Measurements from ENCODE around the gene GET4. TPM values are rescaled to one million over a fixed set of nuclear protein-coding genes. Genes with fewer than 3 reads are reported as not detected.
A peak's percentile ranks its signal among the peaks of the same experiment; 100 is the strongest.

Gene GET4
- total RNA-seq, 4 donors from 2014 or later, result 6.1 to 39.4 (median 26.7) TPM

DNA sequence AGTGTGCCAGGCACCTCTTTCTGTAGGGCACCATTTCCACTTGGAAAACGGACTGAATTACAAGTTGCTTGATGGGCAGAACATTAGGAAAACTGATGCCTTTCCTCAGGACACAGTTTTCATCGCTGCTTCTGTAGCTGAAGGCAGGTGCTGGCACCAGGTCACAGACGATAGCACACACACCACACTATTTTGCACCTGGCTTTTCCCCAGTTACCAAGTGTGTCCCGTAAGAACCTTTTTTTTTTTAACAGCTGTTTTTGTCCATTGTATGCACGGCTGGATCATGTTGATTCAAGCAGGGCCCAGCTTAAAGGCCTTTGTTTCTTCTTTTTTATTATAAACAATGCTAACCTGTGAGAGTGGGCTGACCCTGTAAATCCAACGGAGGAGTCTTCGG is 1.3 kb upstream of the GET4 start:
- H3K27me3 ChIP-seq, result no peaks in the 10 kb centered on the region
- H3K4me1 ChIP-seq, result peaks cover 10 to 20% of the 10 kb centered on the region in 2 donors
- H3K36me3 ChIP-seq, result no peaks in the 10 kb centered on the region
- TF ChIP-seq POLR2A (IDR thresholded peaks at IDR 0.05), result no peak
- TF ChIP-seq, protein P1, sequence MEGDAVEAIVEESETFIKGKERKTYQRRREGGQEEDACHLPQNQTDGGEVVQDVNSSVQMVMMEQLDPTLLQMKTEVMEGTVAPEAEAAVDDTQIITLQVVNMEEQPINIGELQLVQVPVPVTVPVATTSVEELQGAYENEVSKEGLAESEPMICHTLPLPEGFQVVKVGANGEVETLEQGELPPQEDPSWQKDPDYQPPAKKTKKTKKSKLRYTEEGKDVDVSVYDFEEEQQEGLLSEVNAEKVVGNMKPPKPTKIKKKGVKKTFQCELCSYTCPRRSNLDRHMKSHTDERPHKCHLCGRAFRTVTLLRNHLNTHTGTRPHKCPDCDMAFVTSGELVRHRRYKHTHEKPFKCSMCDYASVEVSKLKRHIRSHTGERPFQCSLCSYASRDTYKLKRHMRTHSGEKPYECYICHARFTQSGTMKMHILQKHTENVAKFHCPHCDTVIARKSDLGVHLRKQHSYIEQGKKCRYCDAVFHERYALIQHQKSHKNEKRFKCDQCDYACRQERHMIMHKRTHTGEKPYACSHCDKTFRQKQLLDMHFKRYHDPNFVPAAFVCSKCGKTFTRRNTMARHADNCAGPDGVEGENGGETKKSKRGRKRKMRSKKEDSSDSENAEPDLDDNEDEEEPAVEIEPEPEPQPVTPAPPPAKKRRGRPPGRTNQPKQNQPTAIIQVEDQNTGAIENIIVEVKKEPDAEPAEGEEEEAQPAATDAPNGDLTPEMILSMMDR (IDR thresholded peaks at IDR 0.05), result no peak
- no peak overlapping the region for H3K4me3 ChIP-seq
- H3K9me3 ChIP-seq, result no peaks in the 10 kb centered on the region
- intact Hi-C loops (cut with DNase I; ENCODE audit: low total_unique reads), result loop anchor here (10.0 kb wide), 1 partner anchor 90 kb away; no protein-coding TSS in a partner anchor
- H3K27ac ChIP-seq, result peak overlapping the region; percentile 77 to 88
- no peak for DNase-seq

GRCh38 chr7:875476-876076 is 778 bp upstream of the GET4 start:
- Histone ChIP-seq H3K9me3 (no peaks in the 10 kb centered on the region), H3K36me3 (no peaks in the 10 kb centered on the region), H3K4me3 (peak overlapping the region in 1 of 2 donors; percentile 40), H3K27ac (peak overlapping the region; percentile 77 to 88), H3K27me3 (no peaks in the 10 kb centered on the region), H3K4me1 (peaks cover 10 to 20% of the 10 kb centered on the region in 2 donors)
- peak; percentile 43 to 49 for DNase-seq
- intact Hi-C loops (cut with DNase I; ENCODE audit: low total_unique reads), result loop anchor here (10.0 kb wide), 1 partner anchor 91 kb away; no protein-coding TSS in a partner anchor
- TF ChIP-seq, protein P1 (IDR thresholded peaks at IDR 0.05), result no peak
- TF ChIP-seq POLR2A (IDR thresholded peaks at IDR 0.05), result no peak

- Histone ChIP-seq H3K27ac (peak overlapping the region; percentile 87 to 91), H3K9me3 (no peaks in the 10 kb centered on the region), H3K27me3 (no peaks in the 10 kb centered on the region), H3K36me3 (no peaks in the 10 kb centered on the region), H3K4me3 (peak overlapping the region; percentile 73 to 74), H3K4me1 (peaks cover 10 to 20% of the 10 kb centered on the region in 2 donors)
- intact Hi-C loops (cut with DNase I; ENCODE audit: low total_unique reads), result loop anchor here (10.0 kb wide), 1 partner anchor 92 kb away; no protein-coding TSS in a partner anchor
- peak in 1 of 2 donors; percentile 54 for DNase-seq
- no peak for TF ChIP-seq POLR2A (IDR thresholded peaks at IDR 0.05)
- TF ChIP-seq, protein P1 (IDR thresholded peaks at IDR 0.05), result no peak
Measured at GRCh38 chr7:876972-877311, 588 bp downstream of the GET4 start.

GRCh38 chr7:877312-878232 is 1.2 kb downstream of the GET4 start:
- DNase-seq, result peak in 1 of 2 donors; percentile 47
- H3K4me3 ChIP-seq, result peak overlapping the region; percentile 73 to 74
- H3K27me3 ChIP-seq, result no peaks in the 10 kb centered on the region
- H3K4me1 ChIP-seq, result peaks cover 10 to 20% of the 10 kb centered on the region in 2 donors
- H3K36me3 ChIP-seq, result no peaks in the 10 kb centered on the region
- TF ChIP-seq POLR2A (IDR thresholded peaks at IDR 0.05), result no peak
- TF ChIP-seq, protein P1 (IDR thresholded peaks at IDR 0.05), result no peak
- intact Hi-C loops (cut with DNase I; ENCODE audit: low total_unique reads), result loop anchor here (10.0 kb wide), 1 partner anchor 93 kb away; no protein-coding TSS in a partner anchor
- no peaks in the 10 kb centered on the region for H3K9me3 ChIP-seq
- H3K27ac ChIP-seq, result peak overlapping the region; percentile 87 to 91
